Stimulated activated CD8-positive, alpha-beta memory T cell treated with anti-CD3 and anti-CD28 coated beads, Interleukin-15, amount 100 ng/mL, for 1 hour (primary cell): ENCODE results near the gene DCUN1D3.
"Not testable (repeated sequence)": the region's sequence is repeated elsewhere in the genome, so short reads cannot be mapped to it uniquely, and the experiment has no call there.

Source experiments
- DNase-seq: peaks from one replicate; pipeline ENCODE4 v3.0.0-alpha.2; 2020; ENCODE audit warnings: low read depth

The DCUN1D3 gene

GRCh38 chr16:20900299-20901067 is at the start of gene DCUN1D3, which contains the start of gene LYRM1:
DCUN1D3 (minus strand) TSS chr16:20900358; CDS start chr16:20862538, 37,820 bp downstream.
LYRM1 (plus strand) TSS chr16:20900771; CDS start chr16:20915556, 14,785 bp downstream.
- DNase-seq, result peak; percentile 70

- no peak for DNase-seq
These were observed 49.5 kb upstream of the DCUN1D3 start for GRCh38 chr16:20949660-20950059.

- DNase-seq, result no peak
These were observed 48.3 kb upstream of the DCUN1D3 start for GRCh38 chr16:20948444-20948843.

GRCh38 chr16:20946015-20946629 is 46.0 kb upstream of the DCUN1D3 start:
- no peak for DNase-seq

GRCh38 chr16:20945575-20945875 is 45.4 kb upstream of the DCUN1D3 start:
- not testable (repeated sequence) for DNase-seq

- DNase-seq, result no peak
These were observed 44.9 kb upstream of the DCUN1D3 start for GRCh38 chr16:20944861-20945574.

GRCh38 chr16:20942256-20942655 is 42.1 kb upstream of the DCUN1D3 start:
- DNase-seq, result no peak

GRCh38 chr16:20941636-20941926 is 41.4 kb upstream of the DCUN1D3 start:
- DNase-seq, result no peak

GRCh38 chr16:20940871-20941635 is 40.9 kb upstream of the DCUN1D3 start:
- DNase-seq, result no peak

GRCh38 chr16:20939611-20940010 is 39.5 kb upstream of the DCUN1D3 start:
- no peak for DNase-seq

- DNase-seq, result no peak
These were observed 38.3 kb upstream of the DCUN1D3 start for GRCh38 chr16:20938426-20938825.

GRCh38 chr16:20937736-20938135 is 37.6 kb upstream of the DCUN1D3 start:
- DNase-seq, result no peak

- DNase-seq, result no peak
These were observed 33.4 kb upstream of the DCUN1D3 start for GRCh38 chr16:20933589-20933988.

- DNase-seq, result no peak
These were observed 31.0 kb upstream of the DCUN1D3 start for GRCh38 chr16:20931066-20931600.

- DNase-seq, result no peak
These were observed 30.2 kb upstream of the DCUN1D3 start for GRCh38 chr16:20930365-20930690.

- DNase-seq, result not testable (repeated sequence)
These were observed 29.7 kb upstream of the DCUN1D3 start for GRCh38 chr16:20929676-20930364.

- DNase-seq, result no peak
These were observed 28.7 kb upstream of the DCUN1D3 start for GRCh38 chr16:20928774-20929411.

- DNase-seq, result no peak
These were observed 25.6 kb upstream of the DCUN1D3 start for GRCh38 chr16:20925751-20926150.

- DNase-seq, result no peak
These were observed 23.7 kb upstream of the DCUN1D3 start for GRCh38 chr16:20923876-20924275.

- no peak for DNase-seq
These were observed 20.6 kb upstream of the DCUN1D3 start for GRCh38 chr16:20920799-20921198.

- no peak for DNase-seq
These were observed 19.9 kb upstream of the DCUN1D3 start for GRCh38 chr16:20920091-20920490.
